HepG2 (cell line): ENCODE data around the gene HNRNPA0. TPM values are rescaled to one million over a fixed set of nuclear protein-coding genes. Genes with fewer than 3 reads are reported as not detected.

Experiments used
- CHD2 ChIP-seq: IDR thresholded peaks from 2 replicates; pipeline ENCODE4 v1.6.1; 2011; ENCODE audit warnings: low read depth, low read length, improper control_type of control experiment
- DMAP1 ChIP-seq: IDR thresholded peaks from 2 replicates; pipeline ENCODE4 v1.6.1; 2016
- EED ChIP-seq: sonication (generic); formaldehyde crosslinking; IDR thresholded peaks from 2 replicates; pipeline ENCODE4 v1.5.0; 2020; ENCODE audit warnings: mild to moderate bottlenecking, missing genetic modification reagents
- ELF3 ChIP-seq: IDR thresholded peaks from 2 replicates; pipeline ENCODE4 v1.6.1; 2016; ENCODE audit warnings: missing genetic modification reagents, missing compliant biosample characterization
- HDAC2 ChIP-seq: sonication (generic); formaldehyde crosslinking; IDR thresholded peaks from 2 replicates; pipeline ENCODE4 v1.4.0; 2020; ENCODE audit warnings: missing genetic modification reagents
- HNRNPK ChIP-seq: fragments of 200-400 bp; formaldehyde crosslinking; IDR thresholded peaks from 2 replicates; pipeline ENCODE4 v1.6.1; 2018; ENCODE audit warnings: low read length, low read depth, moderate library complexity, mild to moderate bottlenecking; ENCODE audit not compliant: poor library complexity, severe bottlenecking
- HOXA3 ChIP-seq: sonication (generic); formaldehyde crosslinking; IDR thresholded peaks from 2 replicates; pipeline ENCODE4 v1.5.0; 2020; ENCODE audit warnings: missing genetic modification reagents
- HOXD1 ChIP-seq: sonication (generic); formaldehyde crosslinking; IDR thresholded peaks from 2 replicates; pipeline ENCODE4 v1.5.0; 2020; ENCODE audit warnings: missing genetic modification reagents
- IRF2 ChIP-seq: IDR thresholded peaks from 2 replicates; pipeline ENCODE4 v1.6.1; 2018; ENCODE audit warnings: missing genetic modification reagents, missing compliant biosample characterization
- JUND ChIP-seq: sonication (generic); formaldehyde crosslinking; IDR thresholded peaks from 2 replicates; pipeline ENCODE4 v1.8.0; 2022; ENCODE audit warnings: mild to moderate bottlenecking, missing genetic modification reagents
- KDM3A ChIP-seq: IDR thresholded peaks from 2 replicates; pipeline ENCODE4 v1.6.1; 2018; ENCODE audit warnings: low read depth, missing compliant biosample characterization
- NBN ChIP-seq: fragments of 450-650 bp; conservative IDR thresholded peaks from 2 replicates; pipeline ENCODE4 v1.6.1; 2017
- TFE3 ChIP-seq: IDR thresholded peaks from 2 replicates; pipeline ENCODE4 v1.6.1; 2016
- ZFX ChIP-seq: sonication (generic); formaldehyde crosslinking; IDR thresholded peaks from 2 replicates; pipeline ENCODE4 v1.4.0; 2020; ENCODE audit warnings: mild to moderate bottlenecking, low read depth, missing genetic modification reagents, moderate library complexity
- ZNF558 ChIP-seq: sonication (generic); formaldehyde crosslinking; IDR thresholded peaks from 2 replicates; pipeline ENCODE4 v1.9.0; 2022; ENCODE audit warnings: mild to moderate bottlenecking, missing genetic modification reagents, borderline replicate concordance
- ZNF563 ChIP-seq: sonication (generic); formaldehyde crosslinking; IDR thresholded peaks from 2 replicates; pipeline ENCODE4 v1.8.0; 2022; ENCODE audit warnings: mild to moderate bottlenecking, moderate library complexity, missing genetic modification reagents
- ZNF605 ChIP-seq: sonication (generic); formaldehyde crosslinking; IDR thresholded peaks from 2 replicates; pipeline ENCODE4 v1.8.0; 2022; ENCODE audit warnings: mild to moderate bottlenecking, missing genetic modification reagents
- polyA plus RNA-seq, 8 experiments: library from polyadenylated mRNA; depleted of rRNA in 3 of 8; stranded (reverse) in 7 of 8; unstranded in 1 of 8; fragments of >200 nt; fragmentation: Illumina TruSeq in 4 of 8; extraction: Trizol in 4 of 8; gene quantifications; 2 replicates each; pipeline versions ENCODE4 v1.2.1 to v1.2.3, GENCODE V29; 2011 to 2016; ENCODE audit warnings: low read depth in 4 of 8, missing spikeins in 1 of 8, mixed read lengths in 1 of 8; ENCODE audit not compliant: insufficient read depth in 1 of 8
- total RNA-seq, 5 experiments: library from RNA; depleted of rRNA; stranded (reverse); fragments of >200 nt; fragmentation: Illumina TruSeq; extraction: Trizol; gene quantifications; 2 replicates each; pipeline ENCODE4 v1.2.3, GENCODE V29; 2016; ENCODE audit warnings: low read depth in 1 of 5
- TF ChIP-seq, protein P1 (sequence below): sonication (generic); formaldehyde crosslinking; IDR thresholded peaks from 2 replicates; pipeline ENCODE4 v1.4.0; 2020; ENCODE audit warnings: mild to moderate bottlenecking, missing genetic modification reagents
- TF ChIP-seq, protein P2 (sequence below): sonication (generic); formaldehyde crosslinking; IDR thresholded peaks from 2 replicates; pipeline ENCODE4 v1.5.0; 2020; ENCODE audit warnings: missing genetic modification reagents

HNRNPA0 gene
- total and polyA plus RNA-seq, 2 of the 13 experiments (the other 11 are each of a cell fraction or from before 2014, with no cell fraction given), result 9.0 to 12.9 TPM

- TF ChIP-seq, protein P1, sequence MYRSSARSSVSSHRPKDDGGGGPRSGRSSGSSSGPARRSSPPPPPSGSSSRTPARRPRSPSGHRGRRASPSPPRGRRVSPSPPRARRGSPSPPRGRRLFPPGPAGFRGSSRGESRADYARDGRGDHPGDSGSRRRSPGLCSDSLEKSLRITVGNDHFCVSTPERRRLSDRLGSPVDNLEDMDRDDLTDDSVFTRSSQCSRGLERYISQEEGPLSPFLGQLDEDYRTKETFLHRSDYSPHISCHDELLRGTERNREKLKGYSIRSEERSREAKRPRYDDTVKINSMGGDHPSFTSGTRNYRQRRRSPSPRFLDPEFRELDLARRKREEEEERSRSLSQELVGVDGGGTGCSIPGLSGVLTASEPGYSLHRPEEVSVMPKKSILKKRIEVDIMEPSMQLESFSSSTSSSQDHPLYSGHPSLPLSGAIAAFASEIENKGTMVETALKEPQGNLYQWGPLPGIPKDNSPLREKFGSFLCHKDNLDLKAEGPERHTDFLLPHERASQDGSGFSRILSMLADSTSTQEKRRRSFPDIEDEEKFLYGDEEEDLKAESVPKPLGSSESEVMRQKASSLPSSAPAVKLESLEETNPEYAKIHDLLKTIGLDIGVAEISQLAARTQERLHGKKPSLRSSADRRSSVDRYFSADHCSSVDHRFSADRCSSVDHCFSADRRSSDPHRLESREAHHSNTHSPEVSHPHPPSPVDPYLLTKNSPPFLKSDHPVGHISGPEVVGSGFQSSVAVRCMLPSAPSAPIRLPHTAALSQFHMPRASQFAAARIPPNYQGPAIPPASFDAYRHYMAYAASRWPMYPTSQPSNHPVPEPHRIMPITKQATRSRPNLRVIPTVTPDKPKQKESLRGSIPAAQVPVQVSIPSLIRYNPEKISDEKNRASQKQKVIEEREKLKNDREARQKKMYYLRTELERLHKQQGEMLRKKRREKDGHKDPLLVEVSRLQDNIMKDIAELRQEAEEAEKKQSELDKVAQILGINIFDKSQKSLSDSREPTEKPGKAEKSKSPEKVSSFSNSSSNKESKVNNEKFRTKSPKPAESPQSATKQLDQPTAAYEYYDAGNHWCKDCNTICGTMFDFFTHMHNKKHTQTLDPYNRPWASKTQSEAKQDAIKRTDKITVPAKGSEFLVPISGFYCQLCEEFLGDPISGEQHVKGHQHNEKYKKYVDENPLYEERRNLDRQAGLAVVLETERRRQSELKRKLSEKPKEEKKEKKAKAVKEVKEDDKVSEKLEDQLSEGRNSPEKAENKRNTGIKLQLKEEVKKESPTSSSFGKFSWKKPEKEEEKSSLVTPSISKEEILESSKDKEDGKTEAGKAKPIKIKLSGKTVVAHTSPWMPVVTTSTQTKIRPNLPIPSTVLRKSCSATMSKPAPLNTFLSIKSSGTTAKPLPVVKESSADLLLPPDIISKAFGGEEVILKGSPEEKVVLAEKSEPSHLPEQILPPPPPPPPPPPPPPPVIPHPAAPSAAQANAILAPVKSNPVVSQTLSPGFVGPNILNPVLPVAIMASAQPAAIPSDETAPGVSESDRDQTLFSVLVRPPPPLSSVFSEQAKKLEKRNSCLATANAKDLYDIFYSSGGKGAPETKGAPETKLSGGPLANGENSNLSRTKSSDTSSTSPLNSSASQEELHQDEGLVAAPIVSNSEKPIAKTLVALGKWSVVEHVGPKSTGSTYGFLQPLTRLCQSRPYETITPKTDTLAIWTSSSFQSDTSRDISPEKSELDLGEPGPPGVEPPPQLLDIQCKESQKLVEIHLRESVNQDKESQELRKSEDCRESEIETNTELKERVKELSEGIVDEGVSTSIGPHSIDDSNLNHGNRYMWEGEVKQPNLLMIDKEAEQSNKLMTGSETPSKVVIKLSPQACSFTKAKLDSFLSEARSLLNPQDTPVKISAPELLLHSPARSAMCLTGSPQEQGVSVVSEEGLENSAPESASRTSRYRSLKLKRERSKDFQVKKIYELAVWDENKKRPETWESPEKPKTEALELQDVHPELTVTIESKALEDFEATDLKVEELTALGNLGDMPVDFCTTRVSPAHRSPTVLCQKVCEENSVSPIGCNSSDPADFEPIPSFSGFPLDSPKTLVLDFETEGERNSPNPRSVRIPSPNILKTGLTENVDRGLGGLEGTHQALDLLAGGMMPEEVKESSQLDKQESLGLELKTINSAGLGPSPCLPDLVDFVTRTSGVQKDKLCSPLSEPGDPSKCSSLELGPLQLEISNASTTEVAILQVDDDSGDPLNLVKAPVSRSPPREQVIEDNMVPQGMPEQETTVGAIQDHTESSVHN, result no peak; the same call in 1 of the 2 replicates
- TF ChIP-seq HNRNPK, result peak; percentile 96
- no peak for TF ChIP-seq EED (CRISPR knock-in tag)
- TF ChIP-seq DMAP1 (CRISPR knock-in tag), result peak; percentile 91
- peak; percentile 84 for TF ChIP-seq ZNF605 (CRISPR knock-in tag)
- peak; percentile 63 for TF ChIP-seq ELF3
- peak; percentile 95 for TF ChIP-seq ZFX (CRISPR knock-in tag)
- no peak for TF ChIP-seq KDM3A (CRISPR knock-in tag)
- no peak for TF ChIP-seq CHD2
- peak; percentile 17; the same call in 1 of the 2 replicates for TF ChIP-seq TFE3
- peak; percentile 40 for TF ChIP-seq ZNF563
- TF ChIP-seq JUND (CRISPR knock-in tag), result no peak
- TF ChIP-seq, protein P2, sequence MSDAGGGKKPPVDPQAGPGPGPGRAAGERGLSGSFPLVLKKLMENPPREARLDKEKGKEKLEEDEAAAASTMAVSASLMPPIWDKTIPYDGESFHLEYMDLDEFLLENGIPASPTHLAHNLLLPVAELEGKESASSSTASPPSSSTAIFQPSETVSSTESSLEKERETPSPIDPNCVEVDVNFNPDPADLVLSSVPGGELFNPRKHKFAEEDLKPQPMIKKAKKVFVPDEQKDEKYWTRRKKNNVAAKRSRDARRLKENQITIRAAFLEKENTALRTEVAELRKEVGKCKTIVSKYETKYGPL (CRISPR knock-in tag), result 0 out of 2 replicates have a peak, but pooled peaks have one; percentile 7
- peak; percentile 64 for TF ChIP-seq IRF2 (CRISPR knock-in tag)
- peak; percentile 35; the same call in 1 of the 2 replicates for TF ChIP-seq HDAC2
- TF ChIP-seq HOXD1 (CRISPR knock-in tag), result peak; percentile 18
- TF ChIP-seq HOXA3 (CRISPR knock-in tag), result peak; percentile 83
- TF ChIP-seq NBN, result no peak
- TF ChIP-seq ZNF558 (CRISPR knock-in tag), result peak; percentile 88; the same call in 1 of the 2 replicates
Observed at GRCh38 chr5:137754188-137754960, at the start of gene HNRNPA0 (continued).
